ENCODE data around the gene VEGFB.

Gene VEGFB

GRCh38 chr11:64249038-64249437, 14.7 kb downstream of the VEGFB start:
- no peak for TF ChIP-seq ZFX (IDR thresholded peaks at IDR 0.05)
- no peak for TF ChIP-seq CTCF (conservative IDR thresholded peaks at IDR 0.05)
- no peak overlapping the region for H3K27ac ChIP-seq

- H3K27ac ChIP-seq: no peak overlapping the region
- TF ChIP-seq CTCF (conservative IDR thresholded peaks at IDR 0.05) (no peak), ZFX (IDR thresholded peaks at IDR 0.05) (no peak)
These were observed 15.4 kb downstream of the VEGFB start for GRCh38 chr11:64249563-64250414.

- peak overlapping the region; percentile 78; the same call in 1 of the 2 replicates for H3K27ac ChIP-seq
- TF ChIP-seq ZFX (IDR thresholded peaks at IDR 0.05) (no peak), CTCF (conservative IDR thresholded peaks at IDR 0.05) (no peak)
These were observed 16.1 kb downstream of the VEGFB start for GRCh38 chr11:64250415-64251015.

- peak; percentile 41; the same call in 1 of the 2 replicates for TF ChIP-seq ZFX (IDR thresholded peaks at IDR 0.05)
- peak; percentile 97 for TF ChIP-seq CTCF (conservative IDR thresholded peaks at IDR 0.05)
- peak within 1 kb of the TSS; percentile 78 for H3K27ac ChIP-seq
These were observed 16.8 kb downstream of the VEGFB start, which contains the start of gene PLCB3 for GRCh38 chr11:64251016-64251752. TSS of gene PLCB3 (plus strand) at chr11:64251530. CDS start at chr11:64251650, 120 bp downstream.

- no peak for TF ChIP-seq ZFX (IDR thresholded peaks at IDR 0.05)
- no peak for TF ChIP-seq CTCF (conservative IDR thresholded peaks at IDR 0.05)
- peak overlapping the region; percentile 78 for H3K27ac ChIP-seq
These were observed 17.3 kb downstream of the VEGFB start for GRCh38 chr11:64251753-64252002.

GRCh38 chr11:64252003-64252872, 17.9 kb downstream of the VEGFB start:
- TF ChIP-seq CTCF (conservative IDR thresholded peaks at IDR 0.05) (no peak), ZFX (IDR thresholded peaks at IDR 0.05) (no peak)
- peak overlapping the region; percentile 78 for H3K27ac ChIP-seq

All from C4-2B (cell line).